H1 (cell line): Measurements from ENCODE around the gene DPP10. TPM values are rescaled to one million over a fixed set of nuclear protein-coding genes. Genes with fewer than 3 reads are reported as not detected.

Source experiments
- CBX8 ChIP-seq: fragments of 300-800, 300-1000 bp; sonication (generic); IDR thresholded peaks from 2 replicates; pipeline ENCODE4 v1.7.1; 2016; ENCODE audit warnings: low read depth, low read length, borderline replicate concordance
- CHD1 ChIP-seq: IDR thresholded peaks from 2 replicates; pipeline ENCODE4 v1.6.1; 2012; ENCODE audit warnings: low read depth, low read length, improper control_type of control experiment
- EP300 ChIP-seq, 2 experiments: IDR thresholded peaks; 1 replicate in 1 of 2; 2 replicates in 1 of 2; pipeline ENCODE4 v1.6.1; 2011 to 2012; ENCODE audit warnings: low read depth in 2 of 2, low read length in 2 of 2, mild to moderate bottlenecking in 2 of 2, borderline replicate concordance in 1 of 2, inconsistent platforms in 1 of 2, moderate library complexity in 1 of 2
- JUN ChIP-seq: IDR thresholded peaks from 2 replicates; pipeline ENCODE4 v1.6.1; 2011; ENCODE audit warnings: low read depth, mild to moderate bottlenecking, improper control_type of control experiment, low read length
- JUND ChIP-seq: IDR thresholded peaks from 2 replicates; pipeline ENCODE4 v1.6.1; 2011; ENCODE audit warnings: mild to moderate bottlenecking, improper control_type of control experiment, low read length
- PHF8 ChIP-seq: fragments of 200-600 bp; sonication (generic); conservative IDR thresholded peaks from 2 replicates; pipeline ENCODE4 v1.7.1; 2012; ENCODE audit warnings: low read depth, mild to moderate bottlenecking, inconsistent platforms, low read length, moderate library complexity
- SAP30 ChIP-seq: fragments of 300-600 bp; sonication (generic); IDR thresholded peaks from 2 replicates; pipeline ENCODE4 v1.7.1; 2012; ENCODE audit warnings: low read length, moderate library complexity, mild to moderate bottlenecking, inconsistent platforms; ENCODE audit not compliant: insufficient read depth, insufficient replicate concordance
- SIN3A ChIP-seq, 2 experiments: IDR thresholded peaks in 1 of 2; conservative IDR thresholded peaks in 1 of 2; 2 replicates each; pipeline ENCODE4 v1.6.1; 2011 to 2012; ENCODE audit warnings: low read length in 2 of 2, improper control_type of control experiment in 1 of 2, low read depth in 1 of 2, mild to moderate bottlenecking in 1 of 2
- polyA plus RNA-seq, 7 experiments: library from polyadenylated mRNA; depleted of rRNA in 3 of 7; stranded (reverse) in 5 of 7; unstranded in 2 of 7; fragments of >200 nt in 5 of 7; fragments of 200-250 nt in 2 of 7; gene quantifications; 1 replicate in 5 of 7; 2 replicates in 1 of 7; 4 replicates in 1 of 7; pipeline versions ENCODE4 v1.2.1 to v1.2.3, GENCODE V29; 2011 to 2013; ENCODE audit warnings: missing spikeins in 2 of 7, mixed read lengths in 2 of 7
- total RNA-seq: library from RNA; stranded (reverse); fragmentation: NEBNext Ultra II Directional; extraction: Animal tissue kit (Norgen Biotek cat#: 25700); gene quantifications from 2 replicates; pipeline ENCODE4 v1.2.1, GENCODE V29; 2021

Gene DPP10
- total and polyA plus RNA-seq, 2 of the 8 experiments (the other 6 are each of a cell fraction or from before 2014, with no cell fraction given), result 3.3 to 7.2 TPM

- TF ChIP-seq SIN3A (conservative IDR thresholded peaks at IDR 0.05 in 1 of 2, IDR thresholded peaks at IDR 0.05 in 1 of 2; ENCODE audit: low read depth in 1 of 2, low read length in 2 of 2), result no peak
- no peak for TF ChIP-seq EP300 (IDR thresholded peaks at IDR 0.05; ENCODE audit: borderline replicate concordance in 1 of 2, low read depth in 2 of 2, low read length in 2 of 2)
- TF ChIP-seq SAP30, result no peak
- no peak for TF ChIP-seq PHF8
- no peak for TF ChIP-seq JUN
- TF ChIP-seq CBX8, result no peak
- TF ChIP-seq CHD1, result no peak
- no peak for TF ChIP-seq JUND
Observed at GRCh38 chr2:114464961-114465706, 22.7 kb downstream of the DPP10 start (continued).
